Loucy (cell line): Measurements from ENCODE around the gene PLXNA4.

Experiments used
- H2AFZ ChIP-seq: fragments of 200-600 bp; sonication (generic); 2 replicates; pipeline ENCODE4 v1.6.0; 2016; ENCODE audit warnings: antibody characterized with exemption, mild to moderate bottlenecking, low read length, moderate library complexity
- H3F3A ChIP-seq: fragments of 200-600 bp; 2 replicates; pipeline ENCODE4 v1.6.0; 2016; ENCODE audit warnings: antibody characterized with exemption, low read depth, mild to moderate bottlenecking
- H3K27me3 ChIP-seq: fragments of 200-600 bp; sonication (generic); 2 replicates; pipeline ENCODE4 v1.6.1; 2014; ENCODE audit warnings: low read length, mild to moderate bottlenecking; ENCODE audit not compliant: insufficient read depth, poor library complexity, severe bottlenecking
- H3K36me3 ChIP-seq: fragments of 200-600 bp; sonication (generic); 2 replicates; pipeline ENCODE4 v1.6.1; 2016; ENCODE audit warnings: low read length; ENCODE audit not compliant: insufficient read depth
- H3K4me1 ChIP-seq: fragments of 200-600 bp; sonication (generic); 2 replicates; pipeline ENCODE4 v1.5.1; 2014; ENCODE audit warnings: low read length, mild to moderate bottlenecking; ENCODE audit not compliant: insufficient read depth, poor library complexity, severe bottlenecking
- H3K4me2 ChIP-seq: fragments of 200-600 bp; sonication (generic); 2 replicates; pipeline ENCODE4 v1.6.0; 2014; ENCODE audit warnings: antibody characterized with exemption, low read length, low read depth, mild to moderate bottlenecking; ENCODE audit not compliant: poor library complexity, severe bottlenecking
- H3K4me3 ChIP-seq: fragments of 200-600 bp; sonication (generic); 2 replicates; pipeline ENCODE4 v1.5.1; 2014; ENCODE audit warnings: low read length, mild to moderate bottlenecking, mixed read lengths; ENCODE audit not compliant: poor library complexity, severe bottlenecking
- H3K79me2 ChIP-seq: fragments of 200-600 bp; sonication (generic); 2 replicates; pipeline ENCODE4 v1.6.1; 2014; ENCODE audit warnings: low read length; ENCODE audit not compliant: insufficient read depth
- H3K9ac ChIP-seq: fragments of 200-600 bp; sonication (generic); 2 replicates; pipeline ENCODE4 v1.6.0; 2014; ENCODE audit warnings: mild to moderate bottlenecking, low read depth, low read length, moderate library complexity; ENCODE audit not compliant: poor library complexity, severe bottlenecking
- H3K9me2 ChIP-seq: fragments of 200-600 bp; sonication (generic); replicated peaks from 2 replicates; pipeline ENCODE4 v1.6.1; 2016; ENCODE audit warnings: low read depth, low read length, mixed read lengths
- H3K9me3 ChIP-seq: fragments of 200-600 bp; sonication (generic); 2 replicates; pipeline ENCODE4 v1.6.1; 2014; ENCODE audit warnings: mild to moderate bottlenecking, antibody characterized with exemption, low read length, low read depth; ENCODE audit not compliant: insufficient read depth
- H4K20me1 ChIP-seq: fragments of 200-600 bp; sonication (generic); 2 replicates; pipeline ENCODE4 v1.6.0; 2014; ENCODE audit warnings: antibody characterized with exemption, low read length, mild to moderate bottlenecking; ENCODE audit not compliant: insufficient read depth, poor library complexity, severe bottlenecking
- CTCF ChIP-seq: fragments of 200-600 bp; sonication (generic); conservative IDR thresholded peaks from 2 replicates; pipeline ENCODE4 v1.5.1; 2014; ENCODE audit warnings: mild to moderate bottlenecking, antibody characterized with exemption, low read length
- EZH2phosphoT487 ChIP-seq: fragments of 200-600 bp; IDR thresholded peaks from 2 replicates; pipeline ENCODE4 v1.6.1; 2018; ENCODE audit warnings: antibody characterized with exemption, mild to moderate bottlenecking, moderate library complexity, borderline replicate concordance

The PLXNA4 gene

GRCh38 chr7:132109769-132110168 is 466.5 kb downstream of the PLXNA4 start:
- Histone ChIP-seq H3K4me2 (no peak overlapping the region), H3K79me2 (no peaks in the 10 kb centered on the region), H3K27me3 (no peaks in the 10 kb centered on the region), H3F3A (no peaks in the 10 kb centered on the region), H3K9me3 (no peaks in the 10 kb centered on the region), H4K20me1 (no peaks in the 10 kb centered on the region), H3K36me3 (no peaks in the 10 kb centered on the region), H3K9me2 (no peaks in the 10 kb centered on the region), H2AFZ (no peak overlapping the region), H3K4me3 (no peak overlapping the region), H3K4me1 (no peaks in the 10 kb centered on the region), H3K9ac (no peak overlapping the region)
- no peak for TF ChIP-seq CTCF
- no peak for TF ChIP-seq EZH2phosphoT487

GRCh38 chr7:132108563-132108962 is 467.7 kb downstream of the PLXNA4 start:
- H3K27me3 ChIP-seq, result no peaks in the 10 kb centered on the region
- H3K9ac ChIP-seq, result no peak overlapping the region
- no peaks in the 10 kb centered on the region for H3K9me2 ChIP-seq
- H3K9me3 ChIP-seq, result no peaks in the 10 kb centered on the region
- no peaks in the 10 kb centered on the region for H3K79me2 ChIP-seq
- H4K20me1 ChIP-seq, result no peaks in the 10 kb centered on the region
- H3K36me3 ChIP-seq, result no peaks in the 10 kb centered on the region
- no peak overlapping the region for H3K4me3 ChIP-seq
- H3F3A ChIP-seq, result no peaks in the 10 kb centered on the region
- H3K4me1 ChIP-seq, result no peaks in the 10 kb centered on the region
- no peak overlapping the region for H2AFZ ChIP-seq
- H3K4me2 ChIP-seq, result no peak overlapping the region
- TF ChIP-seq CTCF, result no peak

GRCh38 chr7:132106491-132106890 is 469.8 kb downstream of the PLXNA4 start:
- Histone ChIP-seq H3K79me2 (no peaks in the 10 kb centered on the region), H4K20me1 (no peaks in the 10 kb centered on the region), H3K4me2 (no peak overlapping the region), H3F3A (no peaks in the 10 kb centered on the region), H3K9me2 (no peaks in the 10 kb centered on the region), H3K9me3 (no peaks in the 10 kb centered on the region), H3K9ac (no peak overlapping the region), H3K4me1 (no peaks in the 10 kb centered on the region), H2AFZ (no peak overlapping the region), H3K4me3 (no peak overlapping the region), H3K36me3 (no peaks in the 10 kb centered on the region), H3K27me3 (no peaks in the 10 kb centered on the region)
- no peak for TF ChIP-seq CTCF
- TF ChIP-seq EZH2phosphoT487, result no peak
